HL-60 (cell line): ENCODE results near the gene PITPNM3.

Source experiments
- DNase-seq, 2 experiments: peaks; one replicate each; pipeline ENCODE4 v3.0.0-alpha.2; 2010 to 2020; ENCODE audit warnings: low read depth in 1 of 2, low spot score in 1 of 2
- H3K27ac ChIP-seq: fragments of 250-450 bp; sonication (Bioruptor Pico); replicated peaks from 2 replicates; pipeline ENCODE4 v1.5.1; 2020; ENCODE audit warnings: mild to moderate bottlenecking, moderate library complexity
- H3K27me3 ChIP-seq: fragments of 250-450 bp; sonication (Bioruptor Pico); 2 replicates; pipeline ENCODE4 v1.5.1; 2021; ENCODE audit warnings: mild to moderate bottlenecking, moderate library complexity; ENCODE audit not compliant: insufficient read depth, poor library complexity, severe bottlenecking
- H3K4me3 ChIP-seq: replicated peaks from 2 replicates; pipeline ENCODE4 v1.5.1; 2011; ENCODE audit warnings: mild to moderate bottlenecking, control low read depth, low read length; ENCODE audit not compliant: insufficient read depth
- GABPA ChIP-seq: IDR thresholded peaks from 2 replicates; pipeline ENCODE4 v1.6.1; 2012; ENCODE audit warnings: low read depth
- POLR2AphosphoS5 ChIP-seq: IDR thresholded peaks from 2 replicates; pipeline ENCODE4 v1.6.1; 2012; ENCODE audit warnings: low read depth
- REST ChIP-seq: IDR thresholded peaks from 2 replicates; pipeline ENCODE4 v1.6.1; 2012; ENCODE audit warnings: low read depth; ENCODE audit not compliant: insufficient replicate concordance
- SPI1 ChIP-seq: IDR thresholded peaks from 2 replicates; pipeline ENCODE4 v1.6.1; 2012; ENCODE audit warnings: low read depth, mild to moderate bottlenecking, borderline replicate concordance
- TF ChIP-seq, protein P1 (sequence below): IDR thresholded peaks from one replicate; pipeline ENCODE4 v1.5.1; 2011; ENCODE audit warnings: low read length, control low read depth, inconsistent platforms; ENCODE audit not compliant: insufficient read depth

The PITPNM3 gene

GRCh38 chr17:6467567-6467966, 88.8 kb downstream of the PITPNM3 start:
- Histone ChIP-seq H3K4me3 (no peak overlapping the region), H3K27ac (no peak overlapping the region), H3K27me3 (no peaks in the 10 kb centered on the region)
- DNase-seq, result no peak
- no peak for TF ChIP-seq GABPA
- TF ChIP-seq POLR2AphosphoS5, result no peak
- no peak for TF ChIP-seq SPI1
- TF ChIP-seq, protein P1, sequence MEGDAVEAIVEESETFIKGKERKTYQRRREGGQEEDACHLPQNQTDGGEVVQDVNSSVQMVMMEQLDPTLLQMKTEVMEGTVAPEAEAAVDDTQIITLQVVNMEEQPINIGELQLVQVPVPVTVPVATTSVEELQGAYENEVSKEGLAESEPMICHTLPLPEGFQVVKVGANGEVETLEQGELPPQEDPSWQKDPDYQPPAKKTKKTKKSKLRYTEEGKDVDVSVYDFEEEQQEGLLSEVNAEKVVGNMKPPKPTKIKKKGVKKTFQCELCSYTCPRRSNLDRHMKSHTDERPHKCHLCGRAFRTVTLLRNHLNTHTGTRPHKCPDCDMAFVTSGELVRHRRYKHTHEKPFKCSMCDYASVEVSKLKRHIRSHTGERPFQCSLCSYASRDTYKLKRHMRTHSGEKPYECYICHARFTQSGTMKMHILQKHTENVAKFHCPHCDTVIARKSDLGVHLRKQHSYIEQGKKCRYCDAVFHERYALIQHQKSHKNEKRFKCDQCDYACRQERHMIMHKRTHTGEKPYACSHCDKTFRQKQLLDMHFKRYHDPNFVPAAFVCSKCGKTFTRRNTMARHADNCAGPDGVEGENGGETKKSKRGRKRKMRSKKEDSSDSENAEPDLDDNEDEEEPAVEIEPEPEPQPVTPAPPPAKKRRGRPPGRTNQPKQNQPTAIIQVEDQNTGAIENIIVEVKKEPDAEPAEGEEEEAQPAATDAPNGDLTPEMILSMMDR, result no peak
- TF ChIP-seq REST, result no peak

GRCh38 chr17:6465206-6466003, 91.0 kb downstream of the PITPNM3 start:
- TF ChIP-seq, protein P1, result no peak
- no peak for TF ChIP-seq SPI1
- no peak for TF ChIP-seq POLR2AphosphoS5
- no peak for TF ChIP-seq REST
- no peak for TF ChIP-seq GABPA
- Histone ChIP-seq H3K4me3 (no peak overlapping the region), H3K27me3 (no peaks in the 10 kb centered on the region), H3K27ac (no peak overlapping the region)
- DNase-seq, result no peak

DNA sequence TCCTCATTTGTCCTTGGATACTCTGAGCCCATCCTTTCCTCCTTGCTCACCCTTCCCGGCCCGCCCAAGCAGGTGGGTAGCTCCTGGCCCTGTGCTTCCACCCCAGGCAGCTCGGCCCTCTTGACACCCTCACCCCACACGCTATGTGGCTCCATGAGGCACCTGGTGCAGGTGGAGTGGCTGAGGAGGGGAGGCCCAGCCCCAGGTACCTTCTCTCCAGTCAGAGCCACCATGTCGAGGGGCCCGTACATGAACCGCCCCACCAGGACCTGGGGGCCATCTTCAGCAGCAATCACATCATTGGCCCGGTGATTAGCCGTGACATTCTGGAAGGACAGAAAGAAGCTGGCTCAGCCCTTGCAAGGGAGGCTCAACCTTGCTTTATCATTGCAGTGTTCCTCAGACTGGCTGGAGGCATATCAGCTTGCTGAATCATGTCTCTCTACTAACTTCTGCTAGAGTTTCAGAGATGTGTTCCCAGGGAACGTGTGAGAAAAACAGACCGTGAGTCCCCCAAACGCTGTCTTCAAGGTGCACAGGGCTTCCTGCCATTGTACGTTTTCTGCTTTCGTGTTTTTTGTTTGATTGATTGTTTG, 91.8 kb downstream of the PITPNM3 start:
- DNase-seq, result no peak
- Histone ChIP-seq H3K27ac (no peak overlapping the region), H3K4me3 (no peak overlapping the region), H3K27me3 (no peaks in the 10 kb centered on the region)
- TF ChIP-seq, protein P1, result no peak
- TF ChIP-seq REST (no peak), GABPA (no peak), SPI1 (no peak), POLR2AphosphoS5 (no peak)
